Keratinocyte (primary cell): Measurements from ENCODE around the gene PLEKHA6. TPM values are rescaled to one million over a fixed set of nuclear protein-coding genes. Genes with fewer than 3 reads are reported as not detected.

Experiments
- DNase-seq: peaks from one replicate; pipeline ENCODE4 v3.0.0-alpha.2; 2011; ENCODE audit warnings: low read depth, missing footprints, low spot score
- FAIRE-seq: peaks from 2 replicates; lab custom pipeline; 2011; peaks lifted over from hg19 to GRCh38; lab: Jason Lieb, UNC
- H2AFZ ChIP-seq: 2 replicates; pipeline ENCODE4 v1.6.0; 2012; ENCODE audit warnings: low read length, control low read depth, inconsistent platforms; ENCODE audit not compliant: control insufficient read depth
- H3K27ac ChIP-seq: 2 replicates; pipeline ENCODE4 v1.5.1; 2011; ENCODE audit warnings: low read length; ENCODE audit not compliant: control insufficient read depth, insufficient read depth
- H3K27me3 ChIP-seq: 3 replicates; pipeline ENCODE4 v1.6.0; 2011; ENCODE audit warnings: low read length; ENCODE audit not compliant: control insufficient read depth, insufficient read depth; ENCODE audit errors: extremely low read depth
- H3K36me3 ChIP-seq, 2 experiments: 2 replicates in 1 of 2; 3 replicates in 1 of 2; pipeline ENCODE4 v1.5.1; 2011; ENCODE audit warnings: low read length in 2 of 2, mild to moderate bottlenecking in 1 of 2; ENCODE audit not compliant: control insufficient read depth in 2 of 2, insufficient read depth in 2 of 2; ENCODE audit errors: extremely low read depth in 1 of 2
- H3K4me1 ChIP-seq: 3 replicates; pipeline ENCODE4 v1.5.1; 2011; ENCODE audit warnings: low read length; ENCODE audit not compliant: control insufficient read depth, insufficient read depth; ENCODE audit errors: extremely low read depth
- H3K4me2 ChIP-seq: 3 replicates; pipeline ENCODE4 v1.6.0; 2011; ENCODE audit warnings: low read depth, low read length; ENCODE audit not compliant: control insufficient read depth, insufficient read depth; ENCODE audit errors: extremely low read depth
- H3K4me3 ChIP-seq, 3 experiments: fragments of 200-600 bp in 1 of 3; sonication (generic) in 1 of 3; 2 replicates in 2 of 3; 3 replicates in 1 of 3; pipeline ENCODE4 v1.5.1; 2011 to 2016; ENCODE audit warnings: low read length in 3 of 3, mild to moderate bottlenecking in 3 of 3, control low read depth in 2 of 3, inconsistent platforms in 1 of 3, low read depth in 1 of 3, mixed read lengths in 1 of 3, mixed run types in 1 of 3, moderate library complexity in 1 of 3; ENCODE audit not compliant: control insufficient read depth in 2 of 3, insufficient read depth in 2 of 3; ENCODE audit errors: extremely low read depth in 1 of 3
- H3K79me2 ChIP-seq: 2 replicates; pipeline ENCODE4 v1.6.0; 2012; ENCODE audit warnings: low read length; ENCODE audit not compliant: control insufficient read depth, insufficient read depth
- H3K9ac ChIP-seq: 3 replicates; pipeline ENCODE4 v1.6.0; 2011; ENCODE audit warnings: low read length; ENCODE audit not compliant: control insufficient read depth, insufficient read depth; ENCODE audit errors: extremely low read depth
- H3K9me1 ChIP-seq: 3 replicates; pipeline ENCODE4 v1.6.0; 2011; ENCODE audit warnings: low read length; ENCODE audit not compliant: control insufficient read depth, insufficient read depth; ENCODE audit errors: extremely low read depth
- H3K9me3 ChIP-seq: 2 replicates; pipeline ENCODE4 v1.5.1; 2012; ENCODE audit warnings: low read depth, low read length; ENCODE audit not compliant: control insufficient read depth
- H4K20me1 ChIP-seq: 3 replicates; pipeline ENCODE4 v1.6.0; 2011; ENCODE audit warnings: low read length; ENCODE audit not compliant: control insufficient read depth, insufficient read depth; ENCODE audit errors: extremely low read depth
- EZH2 ChIP-seq: IDR thresholded peaks from one replicate; pipeline ENCODE4 v1.6.1; 2012; ENCODE audit warnings: inconsistent platforms, mild to moderate bottlenecking, low read length, moderate library complexity
- dilution Hi-C: fragments of 300-500 bp; cut with MboI; formaldehyde crosslinking; loops from one replicate; pipeline ENCODE4 v1.7.0; 2020; ENCODE audit warnings: low sequenced_read_pairs; ENCODE audit not compliant: extremely low pct_ligation_motif_present
- polyA plus RNA-seq, 5 experiments: library from polyadenylated mRNA; depleted of rRNA in 3 of 5; stranded (reverse) in 3 of 5; stranded (forward) in 1 of 5; unstranded in 1 of 5; fragments of >200 nt; gene quantifications; 1 replicate in 1 of 5; 2 replicates in 3 of 5; 3 replicates in 1 of 5; pipeline versions ENCODE4 v1.2.1 to v1.2.3, GENCODE V29; 2011 to 2012; ENCODE audit warnings: missing spikeins in 2 of 5, low read depth in 1 of 5, low replicate concordance in 1 of 5
- TF ChIP-seq, protein P1 (sequence below), 3 experiments: IDR thresholded peaks in 1 of 3; conservative IDR thresholded peaks in 1 of 3; optimal IDR thresholded peaks in 1 of 3; 2 replicates in 2 of 3; 3 replicates in 1 of 3; pipeline versions ENCODE3 to v1.5.1; 2011; ENCODE audit warnings: low read length in 3 of 3, mild to moderate bottlenecking in 3 of 3, moderate library complexity in 2 of 3, control low read depth in 1 of 3, inconsistent platforms in 1 of 3; ENCODE audit not compliant: insufficient read depth in 2 of 3; ENCODE audit errors: extremely low read depth in 1 of 3

Gene PLEKHA6
- polyA plus RNA-seq, 1 donor (not counting 4 experiments of a cell fraction or from before 2014, with no cell fraction given), result 1.5 TPM

DNA sequence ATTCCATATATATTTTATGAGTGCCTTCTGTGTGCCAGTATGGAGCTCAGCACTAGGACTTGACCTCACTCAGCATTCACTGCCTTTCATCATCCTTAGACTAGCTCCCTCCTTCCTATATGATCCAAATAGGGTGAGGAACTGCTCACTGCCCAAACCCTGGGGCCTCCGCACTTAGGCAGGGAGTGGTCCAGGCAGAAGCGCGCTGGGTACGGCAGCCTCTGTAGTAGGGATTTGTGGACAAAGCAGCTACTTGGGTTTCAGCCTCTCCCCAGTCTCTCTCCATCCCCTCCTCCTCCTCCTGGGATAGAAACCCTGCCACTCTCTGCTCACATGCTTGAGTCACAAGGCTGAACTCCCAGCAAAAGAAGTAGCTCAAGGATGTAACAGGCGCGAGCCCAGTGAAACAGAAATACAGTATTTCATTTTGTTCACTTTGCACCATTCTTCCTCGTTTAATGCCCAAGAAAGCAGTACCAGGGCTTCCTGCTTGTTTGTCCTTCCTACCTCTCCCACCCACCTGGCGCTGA is 32.9 kb downstream of the PLEKHA6 start:
- dilution Hi-C loops, result no loop called here
- Histone ChIP-seq H3K27me3 (no peaks in the 10 kb centered on the region), H3K36me3 (no peaks in the 10 kb centered on the region), H3K9ac (no peak overlapping the region), H3K4me2 (no peak overlapping the region), H3K27ac (no peak overlapping the region), H3K79me2 (no peaks in the 10 kb centered on the region), H4K20me1 (no peaks in the 10 kb centered on the region), H3K9me1 (no peaks in the 10 kb centered on the region), H3K4me1 (peaks cover 9% of the 10 kb centered on the region), H3K9me3 (no peaks in the 10 kb centered on the region), H2AFZ (no peak overlapping the region), H3K4me3 (no peak overlapping the region)
- FAIRE-seq (no peak), DNase-seq (no peak)
- TF ChIP-seq EZH2, result no peak
- TF ChIP-seq, protein P1, sequence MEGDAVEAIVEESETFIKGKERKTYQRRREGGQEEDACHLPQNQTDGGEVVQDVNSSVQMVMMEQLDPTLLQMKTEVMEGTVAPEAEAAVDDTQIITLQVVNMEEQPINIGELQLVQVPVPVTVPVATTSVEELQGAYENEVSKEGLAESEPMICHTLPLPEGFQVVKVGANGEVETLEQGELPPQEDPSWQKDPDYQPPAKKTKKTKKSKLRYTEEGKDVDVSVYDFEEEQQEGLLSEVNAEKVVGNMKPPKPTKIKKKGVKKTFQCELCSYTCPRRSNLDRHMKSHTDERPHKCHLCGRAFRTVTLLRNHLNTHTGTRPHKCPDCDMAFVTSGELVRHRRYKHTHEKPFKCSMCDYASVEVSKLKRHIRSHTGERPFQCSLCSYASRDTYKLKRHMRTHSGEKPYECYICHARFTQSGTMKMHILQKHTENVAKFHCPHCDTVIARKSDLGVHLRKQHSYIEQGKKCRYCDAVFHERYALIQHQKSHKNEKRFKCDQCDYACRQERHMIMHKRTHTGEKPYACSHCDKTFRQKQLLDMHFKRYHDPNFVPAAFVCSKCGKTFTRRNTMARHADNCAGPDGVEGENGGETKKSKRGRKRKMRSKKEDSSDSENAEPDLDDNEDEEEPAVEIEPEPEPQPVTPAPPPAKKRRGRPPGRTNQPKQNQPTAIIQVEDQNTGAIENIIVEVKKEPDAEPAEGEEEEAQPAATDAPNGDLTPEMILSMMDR (optimal IDR thresholded peaks at IDR 0.05 in 1 of 3, IDR thresholded peaks at IDR 0.05 in 1 of 3, conservative IDR thresholded peaks at IDR 0.05 in 1 of 3; ENCODE audit: extremely low read depth in 1 of 3, insufficient read depth in 2 of 3, low read length in 3 of 3), result no peak

DNA sequence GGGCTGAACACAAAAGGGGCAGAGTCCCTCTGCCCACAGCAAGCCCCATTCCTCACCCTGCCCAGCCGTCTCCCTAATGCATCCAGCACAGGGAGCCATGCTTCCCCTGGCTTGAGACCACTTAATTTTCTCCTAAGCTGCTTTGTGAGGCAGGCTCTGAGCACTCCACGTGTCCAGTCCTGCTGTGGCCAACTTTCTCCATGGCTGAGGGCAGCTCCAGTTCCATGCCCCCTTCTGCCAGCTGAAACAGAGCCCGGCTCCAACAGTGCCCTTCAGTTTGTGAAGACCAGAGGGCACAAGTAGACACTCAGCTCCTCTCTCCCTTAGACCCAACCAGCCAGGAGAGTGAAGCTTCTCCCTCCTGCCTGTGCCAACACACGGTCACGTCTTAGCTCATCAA is 33.8 kb downstream of the PLEKHA6 start:
- Histone ChIP-seq H3K4me2 (no peak overlapping the region), H3K27me3 (no peaks in the 10 kb centered on the region), H3K9me3 (no peaks in the 10 kb centered on the region), H4K20me1 (no peaks in the 10 kb centered on the region), H3K79me2 (no peaks in the 10 kb centered on the region), H2AFZ (no peak overlapping the region), H3K36me3 (no peaks in the 10 kb centered on the region), H3K4me3 (no peak overlapping the region), H3K9me1 (no peaks in the 10 kb centered on the region), H3K4me1 (peaks cover 16% of the 10 kb centered on the region), H3K9ac (no peak overlapping the region), H3K27ac (no peak overlapping the region)
- no peak for DNase-seq
- FAIRE-seq, result no peak
- dilution Hi-C loops, result no loop called here
- TF ChIP-seq, protein P1 (optimal IDR thresholded peaks at IDR 0.05 in 1 of 3, IDR thresholded peaks at IDR 0.05 in 1 of 3, conservative IDR thresholded peaks at IDR 0.05 in 1 of 3; ENCODE audit: extremely low read depth in 1 of 3, insufficient read depth in 2 of 3, low read length in 3 of 3), result no peak
- no peak for TF ChIP-seq EZH2
